Common myeloid progenitor, CD34-positive (primary cell): ENCODE measurements around the gene LIMS2.

Source experiments
- CTCF ChIA-PET: fragments of 350-600 bp; sonication (Branson Sonifier 250); formaldehyde crosslinking; loops from one replicate; lab custom pipeline; 2021; ENCODE audit warnings: antibody characterized with exemption; lab: Charles Lee
- POLR2A ChIA-PET: fragments of 350-600 bp; sonication (Branson Sonifier 250); formaldehyde crosslinking; loops from one replicate; lab custom pipeline; 2021; ENCODE audit warnings: antibody characterized with exemption; lab: Charles Lee
- DNase-seq, 3 donors: peaks; one replicate each; pipeline versions ENCODE4 v3.0.0 to v3.0.0-alpha.2; 2013
- H3K27ac ChIP-seq, 2 experiments: 1 replicate in 1 of 2; 2 replicates in 1 of 2; pipeline ENCODE4 v1.7.0; 2013; ENCODE audit warnings: inconsistent platforms in 2 of 2, low read length in 2 of 2, mild to moderate bottlenecking in 2 of 2, low read depth in 1 of 2, moderate library complexity in 1 of 2; ENCODE audit not compliant: severe bottlenecking in 2 of 2, insufficient read depth in 1 of 2, poor library complexity in 1 of 2
- H3K27me3 ChIP-seq, 5 experiments: replicated peaks in 2 of 5; 1 replicate in 3 of 5; 2 replicates in 2 of 5; pipeline versions ENCODE4 v1.6.1 to v1.7.0; 2013; ENCODE audit warnings: low read length in 4 of 5, mild to moderate bottlenecking in 2 of 5, moderate library complexity in 2 of 5, inconsistent platforms in 1 of 5; ENCODE audit not compliant: insufficient read depth in 5 of 5, control insufficient read depth in 4 of 5
- H3K36me3 ChIP-seq, 4 experiments: 1 replicate in 2 of 4; 2 replicates in 2 of 4; pipeline versions ENCODE4 v1.6.1 to v1.7.0; 2013; ENCODE audit warnings: low read length in 3 of 4, control low read depth in 1 of 4, mild to moderate bottlenecking in 1 of 4; ENCODE audit not compliant: control insufficient read depth in 4 of 4, insufficient read depth in 4 of 4
- H3K4me1 ChIP-seq, 4 experiments: 1 replicate in 3 of 4; 2 replicates in 1 of 4; pipeline versions ENCODE4 v1.6.1 to v1.7.1; 2013; ENCODE audit warnings: low read length in 3 of 4, mild to moderate bottlenecking in 3 of 4, control low read depth in 1 of 4, inconsistent platforms in 1 of 4, moderate library complexity in 1 of 4; ENCODE audit not compliant: control insufficient read depth in 4 of 4, insufficient read depth in 4 of 4; ENCODE audit errors: control extremely low read depth in 1 of 4
- H3K4me3 ChIP-seq, 7 experiments: 1 replicate in 4 of 7; 2 replicates in 3 of 7; pipeline versions ENCODE4 v1.5.1 to v1.7.0; 2013; ENCODE audit warnings: mild to moderate bottlenecking in 7 of 7, low read length in 6 of 7, moderate library complexity in 6 of 7, inconsistent platforms in 2 of 7, low read depth in 2 of 7, control low read depth in 1 of 7; ENCODE audit not compliant: insufficient read depth in 4 of 7, control insufficient read depth in 1 of 7; ENCODE audit errors: extremely low read depth in 1 of 7
- H3K9me3 ChIP-seq, 5 experiments: 1 replicate in 4 of 5; 2 replicates in 1 of 5; pipeline versions ENCODE4 v1.6.1 to v1.7.1; 2013; ENCODE audit warnings: low read length in 4 of 5, mild to moderate bottlenecking in 2 of 5, inconsistent platforms in 1 of 5, low read depth in 1 of 5, moderate library complexity in 1 of 5; ENCODE audit not compliant: control insufficient read depth in 4 of 5, insufficient read depth in 2 of 5; ENCODE audit errors: control extremely low read depth in 1 of 5
- WGBS: methylation state at CpG from one replicate; pipeline ENCODE4 v1.1.5; 2013; ENCODE audit not compliant: insufficient coverage; 5-methylcytosine and 5-hydroxymethylcytosine counted together

The LIMS2 gene

DNA sequence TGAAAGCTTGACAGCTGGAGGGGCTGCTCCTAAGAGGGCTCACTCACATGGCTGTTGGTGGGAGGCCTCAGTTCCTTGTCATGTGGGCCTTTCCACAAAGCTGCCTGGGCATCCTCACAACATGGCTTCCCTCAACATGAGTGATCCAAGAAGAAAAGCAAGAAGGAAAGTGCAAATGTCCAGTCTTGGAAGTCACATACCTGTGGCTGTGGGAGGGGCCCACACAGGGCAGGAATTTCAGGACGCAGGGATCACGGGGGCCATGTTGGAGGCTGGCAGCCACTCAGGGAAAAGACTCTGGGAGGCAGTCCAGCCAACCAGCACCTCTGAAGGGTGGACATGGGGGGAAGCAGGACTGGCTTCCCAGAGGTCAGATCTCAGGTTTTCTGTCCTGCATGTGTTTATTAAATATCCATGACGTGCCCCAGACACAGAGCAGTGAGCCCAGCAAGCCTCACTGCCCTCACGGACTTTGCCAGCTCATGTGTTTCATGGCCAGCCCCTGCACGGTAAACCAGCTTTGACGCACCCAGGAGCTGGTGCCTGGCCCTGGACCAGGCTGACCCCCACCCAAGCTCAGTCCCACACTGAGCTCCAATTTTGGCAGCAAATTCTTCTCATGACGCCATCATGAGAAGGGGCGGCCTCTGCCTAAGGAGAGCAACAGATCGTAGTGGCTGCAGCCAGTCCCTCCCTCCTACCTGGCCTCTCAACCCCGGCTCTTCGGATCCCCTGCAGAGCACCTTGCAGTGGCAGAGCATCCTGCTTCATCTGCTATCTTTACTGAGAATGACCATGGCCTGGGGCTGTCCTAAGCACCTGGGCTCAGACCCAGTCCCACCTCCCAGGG lies 64.0 kb downstream of the LIMS2 start:
- Histone ChIP-seq H3K4me1 (peaks cover 0 to 24% (median 19%) of the 10 kb centered on the region in 4 experiments), H3K27me3 (no peaks in the 10 kb centered on the region), H3K4me3 (no peak overlapping the region), H3K27ac (no peak overlapping the region), H3K9me3 (peaks cover 0 to 17% (median 10%) of the 10 kb centered on the region in 5 experiments), H3K36me3 (no peaks in the 10 kb centered on the region)
- POLR2A ChIA-PET: interaction anchor here (0.7 kb wide), 1 partner anchor 41 kb away, joined by 3 read pairs; no protein-coding TSS in a partner anchor
- WGBS: 98% methylated on average over 9 of the region's 11 CpGs
- DNase-seq: no peak
- CTCF ChIA-PET: interaction anchor here (1.1 to 1.8 kb wide), 3 partner anchors 19 to 38 kb away, joined by 3 to 8 read pairs (median 4); no protein-coding TSS in a partner anchor

- POLR2A ChIA-PET: interaction anchor here (0.7 kb wide), 1 partner anchor 42 kb away, joined by 3 read pairs; no protein-coding TSS in a partner anchor
- no peak overlapping the region for H3K27ac ChIP-seq
- peaks cover 0 to 17% (median 10%) of the 10 kb centered on the region in 5 experiments for H3K9me3 ChIP-seq
- no peaks in the 10 kb centered on the region for H3K27me3 ChIP-seq
- peaks cover 0 to 17% (median 12%) of the 10 kb centered on the region in 4 experiments for H3K4me1 ChIP-seq
- WGBS: no CpG with 5 or more reads among the region's 1 CpG
- no peak for DNase-seq
- H3K4me3 ChIP-seq: no peak overlapping the region
- no peaks in the 10 kb centered on the region for H3K36me3 ChIP-seq
- CTCF ChIA-PET: interaction anchor here (1.1 to 1.8 kb wide), 3 partner anchors 19 to 39 kb away, joined by 3 to 8 read pairs (median 4); no protein-coding TSS in a partner anchor
Observed at GRCh38 chr2:127610561-127610960, 64.8 kb downstream of the LIMS2 start.

DNA sequence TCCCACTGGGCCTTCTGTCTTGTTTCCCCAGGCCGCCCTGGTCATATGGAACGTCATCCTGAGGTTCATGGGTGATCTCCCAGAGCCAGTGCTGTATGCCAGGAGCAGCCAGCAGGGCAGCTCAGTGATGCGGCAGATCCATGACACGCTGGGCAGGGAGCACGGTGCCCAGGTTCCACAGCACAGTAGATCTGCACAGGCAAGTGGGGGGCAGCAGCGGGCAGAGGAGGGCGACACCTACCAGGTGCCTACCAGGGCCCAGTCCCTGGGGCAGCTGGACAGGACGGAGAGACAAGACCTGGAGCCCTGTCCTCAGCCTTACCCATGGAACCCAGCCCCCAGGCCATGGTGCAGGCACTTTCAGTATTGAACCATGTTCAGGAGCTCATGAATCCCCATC lies 65.5 kb downstream of the LIMS2 start:
- 96% methylated on average over 7 of the region's 8 CpGs for WGBS
- CTCF ChIA-PET: interaction anchor here (1.1 to 1.8 kb wide), 3 partner anchors 18 to 40 kb away, joined by 3 to 8 read pairs (median 4); no protein-coding TSS in a partner anchor
- H3K9me3 ChIP-seq: peaks cover 0 to 17% (median 10%) of the 10 kb centered on the region in 5 experiments
- no peak overlapping the region for H3K27ac ChIP-seq
- peaks cover 0 to 9% (median 7%) of the 10 kb centered on the region in 4 experiments for H3K4me1 ChIP-seq
- no peak for DNase-seq
- H3K4me3 ChIP-seq: no peak overlapping the region
- no peaks in the 10 kb centered on the region for H3K36me3 ChIP-seq
- POLR2A ChIA-PET: no interaction called here
- H3K27me3 ChIP-seq: no peaks in the 10 kb centered on the region

DNA sequence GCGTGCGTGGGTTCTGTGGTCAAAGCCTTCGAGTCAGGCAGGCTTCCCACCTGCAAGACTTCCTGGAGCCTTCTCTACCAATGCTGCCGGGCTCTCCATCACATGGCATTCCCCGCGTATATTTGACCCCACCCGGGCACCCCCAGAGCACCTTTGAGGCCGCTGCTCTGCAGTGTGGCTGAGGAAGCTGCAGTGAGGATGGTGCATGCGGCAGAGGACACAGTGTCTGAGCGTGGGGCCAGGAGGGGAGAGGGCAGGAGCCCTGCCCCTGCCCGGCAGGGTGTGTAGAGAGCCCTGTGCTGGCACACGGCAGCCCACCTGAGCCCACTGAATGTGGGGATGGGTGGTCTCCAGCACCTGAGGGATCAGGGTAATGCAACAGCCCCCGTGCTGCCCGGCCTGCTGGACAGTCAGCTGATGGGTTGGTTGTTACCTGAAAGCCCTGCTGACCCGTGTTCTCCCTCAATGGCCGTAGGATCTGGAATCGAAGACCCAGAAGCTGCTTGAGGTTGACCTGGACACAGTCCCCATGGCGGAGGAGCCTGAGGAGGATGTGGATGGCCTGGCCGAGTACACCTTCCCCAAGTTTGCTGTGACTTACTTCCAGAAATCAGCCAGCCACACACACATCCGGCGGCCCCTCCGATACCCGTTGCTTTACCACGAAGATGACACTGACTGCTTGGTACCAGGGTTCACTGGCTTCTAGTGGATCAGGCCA lies 66.1 kb downstream of the LIMS2 start:
- CTCF ChIA-PET: interaction anchor here (1.2 to 1.8 kb wide), 2 partner anchors 17 to 150 kb away, joined by 3 to 8 read pairs; no protein-coding TSS in a partner anchor
- Histone ChIP-seq H3K4me3 (no peak overlapping the region), H3K4me1 (peaks cover 0 to 7% (median 4%) of the 10 kb centered on the region in 4 experiments), H3K27me3 (no peaks in the 10 kb centered on the region), H3K9me3 (peaks cover 0 to 17% (median 10%) of the 10 kb centered on the region in 5 experiments), H3K27ac (no peak overlapping the region), H3K36me3 (no peaks in the 10 kb centered on the region)
- 91% methylated on average over 15 of the region's 24 CpGs for WGBS
- POLR2A ChIA-PET: no interaction called here
- DNase-seq: no peak

DNA sequence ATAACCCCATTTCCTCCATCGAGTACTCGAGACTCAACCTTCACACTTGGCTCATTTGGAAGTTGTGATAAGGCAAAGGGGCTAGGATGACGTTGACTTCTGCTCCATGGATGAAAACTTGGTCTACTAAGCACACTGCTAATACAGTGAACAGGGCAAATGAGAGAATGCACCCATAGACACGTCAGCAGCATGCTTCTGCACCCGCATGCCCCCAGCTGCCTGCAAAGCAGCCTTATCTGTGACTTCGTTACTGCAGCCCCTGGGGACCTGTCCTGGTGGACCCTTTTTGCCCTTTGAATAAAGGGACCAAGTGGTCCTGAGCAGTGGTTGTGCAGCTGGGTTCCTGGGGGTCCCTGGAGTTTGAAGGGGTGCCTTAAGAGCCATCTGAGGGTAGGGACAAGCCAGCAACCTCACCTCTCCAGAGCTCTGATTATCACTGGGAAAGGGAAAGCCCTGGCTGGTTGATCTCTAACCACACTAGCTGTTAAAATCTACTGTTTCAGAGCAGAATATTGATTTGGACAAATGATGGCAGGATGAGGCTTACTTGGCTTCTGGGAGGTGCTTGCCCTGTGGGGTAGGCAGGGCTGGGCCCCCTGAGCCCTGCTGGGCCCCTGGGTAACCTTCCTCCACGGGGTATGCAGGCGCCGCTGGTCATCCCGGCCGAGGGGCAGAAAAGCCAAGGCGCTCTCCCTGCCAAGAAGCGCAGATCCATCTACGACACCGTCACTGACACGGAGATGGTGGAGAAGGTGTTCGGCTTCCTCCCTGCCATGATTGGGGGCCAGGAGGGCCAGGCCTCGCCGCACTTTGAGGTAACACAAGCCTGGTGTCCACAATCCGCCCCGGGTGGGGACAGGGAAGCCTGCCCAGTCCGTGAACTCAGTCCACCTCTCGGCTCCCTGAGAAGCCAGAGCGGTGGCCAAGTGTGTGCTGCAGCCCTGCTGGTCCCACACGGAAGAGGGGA lies 67.0 kb downstream of the LIMS2 start:
- WGBS: 94% methylated on average over 19 of the region's 25 CpGs
- peaks cover 0 to 7% (median 4%) of the 10 kb centered on the region in 4 experiments for H3K4me1 ChIP-seq
- no peak for DNase-seq
- H3K27me3 ChIP-seq: no peaks in the 10 kb centered on the region
- H3K9me3 ChIP-seq: peaks cover 0 to 15% (median 8%) of the 10 kb centered on the region in 5 experiments
- ChIA-PET POLR2A (no interaction called here), CTCF (interaction anchor here (0.9 to 1.5 kb wide), 3 partner anchors 17 to 151 kb away, joined by 3 read pairs; no protein-coding TSS in a partner anchor)
- no peak overlapping the region for H3K4me3 ChIP-seq
- H3K36me3 ChIP-seq: no peaks in the 10 kb centered on the region
- no peak overlapping the region for H3K27ac ChIP-seq

DNA sequence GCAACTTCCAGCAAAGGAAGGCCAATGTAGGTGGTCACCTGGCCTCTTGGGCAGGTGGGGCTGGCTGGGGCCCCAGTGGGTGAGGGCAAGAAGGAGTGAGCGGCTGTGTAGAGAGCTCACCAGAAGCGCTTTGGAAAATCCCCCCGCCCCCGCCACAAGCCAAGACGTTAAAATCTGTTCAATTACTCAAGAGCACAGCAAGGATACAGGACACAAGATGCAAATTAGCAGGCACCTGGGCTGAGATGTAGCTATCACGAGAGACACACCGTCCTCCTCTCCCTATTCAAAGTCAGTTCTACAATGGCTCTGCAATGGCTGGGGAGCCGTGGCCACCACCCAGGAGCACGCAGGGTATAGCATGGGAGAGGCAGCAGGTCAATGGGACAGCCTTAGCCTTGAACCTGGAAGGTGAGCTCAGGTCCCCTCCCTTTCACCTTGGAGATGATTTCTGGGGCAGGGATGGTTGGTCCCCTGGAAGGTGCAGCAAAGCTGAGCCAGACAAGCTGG lies 67.9 kb downstream of the LIMS2 start:
- no peak overlapping the region for H3K27ac ChIP-seq
- peaks cover 0 to 7% (median 4%) of the 10 kb centered on the region in 4 experiments for H3K4me1 ChIP-seq
- H3K27me3 ChIP-seq: no peaks in the 10 kb centered on the region
- WGBS: 98% methylated on average over 9 of the region's 9 CpGs
- no peak for DNase-seq
- H3K36me3 ChIP-seq: no peaks in the 10 kb centered on the region
- H3K4me3 ChIP-seq: no peak overlapping the region
- ChIA-PET POLR2A (no interaction called here), CTCF (interaction anchor here (0.9 to 1.5 kb wide), 3 partner anchors 16 to 152 kb away, joined by 3 read pairs; no protein-coding TSS in a partner anchor)
- peaks cover 1 to 16% (median 10%) of the 10 kb centered on the region in 5 experiments for H3K9me3 ChIP-seq
